ENCODE results near the gene TYMP. TPM values are rescaled to one million over a fixed set of nuclear protein-coding genes. Genes with fewer than 3 reads are reported as not detected.

Gene TYMP
- total and polyA plus RNA-seq, 2 experiments from 2014 or later, result 7.8 to 10.0 TPM

DNA sequence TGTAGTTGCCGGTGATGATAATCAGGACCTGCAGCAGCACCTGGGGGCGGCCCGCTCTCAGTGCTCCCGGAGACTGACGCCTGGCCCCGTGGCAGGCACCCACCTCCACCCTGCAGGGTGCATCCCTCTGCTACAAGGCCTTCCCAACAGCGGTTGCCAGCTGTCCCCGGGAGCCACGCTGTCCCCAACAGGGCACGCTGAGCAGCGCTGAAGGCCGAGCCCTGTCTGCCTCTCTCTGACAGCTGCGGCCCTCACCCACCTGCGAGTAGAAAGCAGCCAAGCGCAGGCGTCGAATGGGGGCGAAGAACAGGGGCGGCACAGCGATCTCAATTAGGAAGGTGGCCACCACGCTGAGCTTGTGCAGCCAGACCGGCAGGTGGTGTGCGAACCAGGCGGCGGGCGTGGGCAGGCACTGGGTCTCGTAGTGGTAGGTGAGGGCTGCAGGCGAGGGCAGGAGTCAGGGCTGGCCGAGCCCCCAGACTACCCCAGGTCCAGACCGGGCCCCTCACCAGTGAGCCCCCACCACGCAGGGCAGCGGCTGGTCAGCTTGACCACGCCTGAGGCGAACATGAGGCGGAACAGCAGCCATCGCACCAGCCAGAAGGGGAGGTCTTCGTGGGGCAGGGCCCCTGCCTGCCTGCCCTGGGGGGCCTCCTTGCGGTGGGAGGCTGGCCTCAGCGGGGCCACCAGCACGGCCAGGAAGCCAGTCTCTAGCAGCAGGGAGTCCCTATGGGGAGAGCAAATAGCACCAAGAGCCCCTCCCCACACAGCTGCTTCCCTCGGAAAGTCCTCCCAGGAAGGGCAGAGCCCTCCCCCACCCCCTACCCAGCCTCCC lies 23.8 kb downstream of the TYMP start:
- H3K36me3 ChIP-seq, result peaks cover 8% of the 10 kb centered on the region
- no peak overlapping the region for H3K27ac ChIP-seq
- no peak for DNase-seq (ENCODE audit: low read depth in 1 of 2, low spot score in 1 of 2)
- no peaks in the 10 kb centered on the region for H3K27me3 ChIP-seq
- TF ChIP-seq, protein P1, sequence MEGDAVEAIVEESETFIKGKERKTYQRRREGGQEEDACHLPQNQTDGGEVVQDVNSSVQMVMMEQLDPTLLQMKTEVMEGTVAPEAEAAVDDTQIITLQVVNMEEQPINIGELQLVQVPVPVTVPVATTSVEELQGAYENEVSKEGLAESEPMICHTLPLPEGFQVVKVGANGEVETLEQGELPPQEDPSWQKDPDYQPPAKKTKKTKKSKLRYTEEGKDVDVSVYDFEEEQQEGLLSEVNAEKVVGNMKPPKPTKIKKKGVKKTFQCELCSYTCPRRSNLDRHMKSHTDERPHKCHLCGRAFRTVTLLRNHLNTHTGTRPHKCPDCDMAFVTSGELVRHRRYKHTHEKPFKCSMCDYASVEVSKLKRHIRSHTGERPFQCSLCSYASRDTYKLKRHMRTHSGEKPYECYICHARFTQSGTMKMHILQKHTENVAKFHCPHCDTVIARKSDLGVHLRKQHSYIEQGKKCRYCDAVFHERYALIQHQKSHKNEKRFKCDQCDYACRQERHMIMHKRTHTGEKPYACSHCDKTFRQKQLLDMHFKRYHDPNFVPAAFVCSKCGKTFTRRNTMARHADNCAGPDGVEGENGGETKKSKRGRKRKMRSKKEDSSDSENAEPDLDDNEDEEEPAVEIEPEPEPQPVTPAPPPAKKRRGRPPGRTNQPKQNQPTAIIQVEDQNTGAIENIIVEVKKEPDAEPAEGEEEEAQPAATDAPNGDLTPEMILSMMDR (IDR thresholded peaks at IDR 0.05; ENCODE audit: low read depth, low read length), result no peak
- H3K9me3 ChIP-seq (ENCODE audit: low read depth), result no peaks in the 10 kb centered on the region
- peaks cover 8% of the 10 kb centered on the region for H3K4me1 ChIP-seq (ENCODE audit: low read depth)
- H3K4me3 ChIP-seq, result peak overlapping the region; percentile 82

DNA sequence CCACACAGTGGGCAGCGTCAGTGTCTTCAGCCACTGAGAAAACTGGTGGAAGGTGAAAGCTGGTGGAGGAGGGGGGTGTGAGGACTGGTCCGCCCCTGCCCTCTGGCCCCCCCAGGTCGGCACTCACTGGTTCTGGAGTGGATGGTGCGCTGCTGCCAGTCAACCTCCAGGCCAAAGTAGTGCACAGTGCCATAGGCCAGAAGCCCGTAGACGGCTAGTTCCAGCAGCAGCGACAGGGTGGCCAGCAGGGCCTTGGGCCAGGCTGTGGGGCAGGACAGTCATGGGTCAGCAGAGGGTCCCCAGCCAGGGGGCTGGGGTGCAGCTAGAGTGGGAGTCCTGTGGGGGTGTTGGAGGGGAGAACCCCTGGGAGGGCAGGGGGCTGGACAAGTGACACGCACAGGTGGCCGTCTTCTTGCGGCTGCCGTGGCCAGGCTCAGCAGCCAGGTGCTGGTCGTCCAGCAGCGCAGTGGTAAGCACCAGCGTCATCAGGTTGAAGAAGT lies 24.5 kb downstream of the TYMP start:
- Histone ChIP-seq H3K9me3 (ENCODE audit: low read depth) (no peaks in the 10 kb centered on the region), H3K27ac (no peak overlapping the region), H3K36me3 (peaks cover 8% of the 10 kb centered on the region), H3K4me3 (no peak overlapping the region), H3K27me3 (no peaks in the 10 kb centered on the region), H3K4me1 (ENCODE audit: low read depth) (peaks cover 8% of the 10 kb centered on the region)
- no peak for DNase-seq (ENCODE audit: low read depth in 1 of 2, low spot score in 1 of 2)
- TF ChIP-seq, protein P1 (IDR thresholded peaks at IDR 0.05; ENCODE audit: low read depth, low read length), result no peak

DNA sequence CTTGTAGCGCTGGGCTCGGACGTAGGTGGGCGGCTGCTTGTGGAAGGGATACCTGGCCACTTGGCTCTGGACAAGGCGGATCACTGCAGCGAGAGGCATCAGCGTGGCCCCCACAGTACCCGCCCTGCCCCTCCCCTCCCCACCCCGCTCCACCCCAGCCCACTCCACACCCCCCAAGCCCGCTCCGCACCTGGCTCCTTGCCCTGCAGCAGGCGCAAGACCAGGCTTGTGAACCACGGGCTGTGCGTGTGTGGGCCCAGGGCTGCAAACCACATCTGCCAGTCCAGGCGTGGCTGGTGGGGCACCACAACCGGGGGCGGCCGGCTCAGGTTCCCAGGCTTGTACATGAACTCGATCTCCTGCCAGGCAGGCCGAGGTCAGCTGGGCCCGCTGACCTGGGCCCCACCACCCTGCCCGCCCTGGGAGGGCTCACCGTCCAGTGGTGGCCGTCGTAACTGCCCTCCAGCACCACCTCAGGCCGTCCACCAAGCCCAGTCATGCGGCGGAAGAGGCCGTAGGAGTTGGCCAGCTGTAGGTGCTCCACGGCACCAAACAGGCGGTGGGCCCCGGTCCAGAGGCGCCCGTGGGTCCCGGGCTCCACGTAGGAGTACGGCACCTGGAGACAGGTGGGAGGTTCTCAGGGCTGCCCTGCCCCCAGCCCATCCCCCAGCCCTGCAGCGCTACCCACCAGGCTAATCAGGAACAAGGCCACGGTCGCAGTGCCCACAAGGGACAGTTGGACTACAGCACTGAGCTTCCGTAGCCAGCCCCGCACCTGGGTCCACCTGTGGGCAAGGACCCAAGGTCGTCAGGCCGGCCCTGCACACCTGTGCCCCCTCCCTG lies 25.2 kb downstream of the TYMP start:
- no peak for DNase-seq (ENCODE audit: low read depth in 1 of 2, low spot score in 1 of 2)
- H3K4me3 ChIP-seq, result no peak overlapping the region

DNA sequence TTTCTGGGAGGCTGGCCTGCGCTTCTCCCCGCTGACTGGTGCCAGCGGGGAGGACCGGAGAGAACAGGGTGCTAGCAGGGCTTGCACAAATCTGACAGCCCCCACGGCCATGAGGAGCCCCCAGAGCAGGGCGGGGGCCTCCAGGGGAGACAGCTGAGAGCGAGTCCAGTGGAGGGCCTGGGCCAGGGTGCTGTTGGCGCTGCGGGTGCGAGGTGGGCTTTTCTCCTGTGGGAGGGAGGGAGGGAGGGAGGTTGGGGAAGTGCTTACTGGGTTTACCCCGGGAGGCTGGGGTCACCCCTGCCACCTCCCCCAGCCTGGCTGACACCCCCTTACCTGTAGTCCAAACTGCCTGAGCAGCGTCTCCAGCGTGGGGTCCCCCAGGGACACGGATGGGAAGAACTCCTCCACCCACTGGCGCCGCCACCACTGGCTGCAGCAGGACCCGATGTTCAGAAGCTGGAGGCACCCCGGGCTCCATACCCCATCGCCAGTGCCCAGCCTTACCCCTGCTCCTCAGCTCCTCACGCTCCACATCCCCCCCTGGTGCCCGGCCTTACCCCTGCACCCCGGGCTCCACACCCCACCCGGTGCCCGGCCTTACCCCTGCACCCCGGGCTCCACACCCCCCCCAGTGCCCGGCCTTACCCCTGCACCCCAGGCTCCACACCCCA lies 26.2 kb downstream of the TYMP start:
- Histone ChIP-seq H3K9me3 (ENCODE audit: low read depth) (no peaks in the 10 kb centered on the region), H3K36me3 (peaks cover 8% of the 10 kb centered on the region), H3K27ac (no peak overlapping the region), H3K4me1 (ENCODE audit: low read depth) (peaks cover under 1% of the 10 kb centered on the region), H3K4me3 (no peak overlapping the region), H3K27me3 (no peaks in the 10 kb centered on the region)
- TF ChIP-seq, protein P1 (IDR thresholded peaks at IDR 0.05; ENCODE audit: low read depth, low read length), result no peak
- no peak for DNase-seq (ENCODE audit: low read depth in 1 of 2, low spot score in 1 of 2)

More for the DNA sequence above, 25.2 kb downstream of the TYMP start:
- Histone ChIP-seq H3K9me3 (ENCODE audit: low read depth) (no peaks in the 10 kb centered on the region), H3K27ac (no peak overlapping the region), H3K36me3 (peaks cover 8% of the 10 kb centered on the region), H3K4me1 (ENCODE audit: low read depth) (peaks cover 8% of the 10 kb centered on the region), H3K27me3 (no peaks in the 10 kb centered on the region)
- TF ChIP-seq, protein P1 (IDR thresholded peaks at IDR 0.05; ENCODE audit: low read depth, low read length), result no peak
